Stimulated activated CD4-positive, alpha-beta T cell treated with anti-CD3 and anti-CD28 coated beads, Interleukin-4, amount 100 ng/mL, for 1 hour (primary cell): ENCODE data around the gene IER5L.
"Not testable (repeated sequence)": the region's sequence is repeated elsewhere in the genome, so short reads cannot be mapped to it uniquely, and the experiment has no call there.

Experiments used
- DNase-seq: peaks from one replicate; pipeline ENCODE4 v3.0.0-alpha.2; 2020

The IER5L gene

GRCh38 chr9:129138144-129138462 is 40.0 kb downstream of the IER5L start:
- no peak for DNase-seq

DNA sequence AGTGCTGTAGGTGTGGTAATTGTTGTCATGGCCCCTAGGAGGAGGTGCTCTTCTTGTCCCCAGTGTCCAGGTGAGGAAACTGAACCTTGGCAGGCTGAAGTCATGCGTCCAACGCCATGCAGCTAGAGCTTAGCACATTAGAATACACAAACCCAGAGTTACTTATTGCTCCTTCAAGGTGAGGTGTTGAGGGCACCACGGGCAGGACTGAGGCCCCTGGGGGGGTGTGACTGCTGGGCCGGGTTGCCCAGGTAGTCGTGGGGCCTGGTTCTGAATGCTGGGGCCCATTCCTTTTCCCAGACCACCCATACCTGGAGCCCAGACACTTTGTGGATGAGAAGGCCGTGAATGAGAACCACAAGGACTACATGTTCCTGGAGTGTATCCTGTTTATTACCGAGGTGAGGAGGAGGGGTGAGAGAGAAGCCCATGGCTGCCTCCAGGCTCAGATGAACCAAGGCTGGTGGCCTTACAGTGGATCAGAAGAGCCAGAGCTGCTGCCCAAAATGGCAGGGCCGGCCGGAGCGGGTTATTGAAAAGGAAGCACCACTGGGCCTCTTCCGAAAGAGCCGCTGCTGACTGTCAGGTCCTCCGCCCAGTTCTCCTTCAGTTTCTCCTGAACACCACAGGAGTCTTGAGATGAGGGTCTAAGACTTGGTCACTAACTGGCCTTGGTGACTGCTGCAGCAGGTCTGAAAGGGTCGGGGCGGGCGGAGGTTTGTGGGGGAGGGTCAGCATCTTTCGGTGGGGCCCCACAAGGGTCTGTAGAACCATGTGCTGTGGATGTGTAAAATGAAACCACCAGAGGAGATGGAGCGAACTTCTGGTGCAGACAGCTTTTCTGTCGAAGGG is 40.5 kb downstream of the IER5L start:
- DNase-seq = no peak

- no peak for DNase-seq
Observed at GRCh38 chr9:129136446-129137035, 41.5 kb downstream of the IER5L start.

DNA sequence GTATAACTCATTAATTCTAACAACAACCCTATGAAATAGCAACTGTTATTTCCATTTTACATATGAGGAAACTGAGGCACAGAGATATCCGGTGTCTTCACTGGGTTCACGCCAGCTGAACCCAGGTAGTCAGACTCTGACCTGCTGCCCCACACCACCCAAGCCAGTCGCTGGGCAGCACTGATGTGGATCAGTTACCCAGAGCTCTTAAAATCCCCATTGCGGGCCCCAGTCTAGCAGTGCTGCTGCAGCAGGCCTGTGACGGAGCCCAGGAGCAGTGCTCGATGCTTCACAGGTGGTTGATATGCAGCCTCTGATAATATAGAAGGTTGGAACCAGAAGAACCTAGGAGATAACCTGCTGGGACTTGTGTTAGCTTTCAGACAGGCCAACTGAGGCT is 42.6 kb downstream of the IER5L start:
- DNase-seq = no peak

DNA sequence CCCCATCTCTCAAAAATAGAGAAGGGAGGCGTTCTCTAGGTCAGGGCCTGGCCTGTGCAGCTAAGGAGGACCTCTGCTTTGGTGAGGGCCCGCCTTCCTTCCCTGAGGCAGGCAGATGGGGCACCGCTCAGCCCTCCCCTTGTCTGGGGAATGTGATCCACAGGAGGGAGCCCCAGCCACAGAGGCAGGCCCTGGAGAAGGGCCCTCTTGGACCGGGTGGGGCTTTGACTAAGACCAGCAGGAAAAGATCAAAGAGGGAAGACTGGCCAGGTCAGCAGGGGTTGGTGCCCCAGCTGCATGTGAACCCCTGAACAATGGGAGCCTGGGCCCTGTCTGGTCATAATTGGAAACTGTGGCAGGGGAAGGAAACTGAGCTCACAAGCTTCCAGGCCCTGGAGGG is 45.0 kb downstream of the IER5L start:
- no peak for DNase-seq

DNA sequence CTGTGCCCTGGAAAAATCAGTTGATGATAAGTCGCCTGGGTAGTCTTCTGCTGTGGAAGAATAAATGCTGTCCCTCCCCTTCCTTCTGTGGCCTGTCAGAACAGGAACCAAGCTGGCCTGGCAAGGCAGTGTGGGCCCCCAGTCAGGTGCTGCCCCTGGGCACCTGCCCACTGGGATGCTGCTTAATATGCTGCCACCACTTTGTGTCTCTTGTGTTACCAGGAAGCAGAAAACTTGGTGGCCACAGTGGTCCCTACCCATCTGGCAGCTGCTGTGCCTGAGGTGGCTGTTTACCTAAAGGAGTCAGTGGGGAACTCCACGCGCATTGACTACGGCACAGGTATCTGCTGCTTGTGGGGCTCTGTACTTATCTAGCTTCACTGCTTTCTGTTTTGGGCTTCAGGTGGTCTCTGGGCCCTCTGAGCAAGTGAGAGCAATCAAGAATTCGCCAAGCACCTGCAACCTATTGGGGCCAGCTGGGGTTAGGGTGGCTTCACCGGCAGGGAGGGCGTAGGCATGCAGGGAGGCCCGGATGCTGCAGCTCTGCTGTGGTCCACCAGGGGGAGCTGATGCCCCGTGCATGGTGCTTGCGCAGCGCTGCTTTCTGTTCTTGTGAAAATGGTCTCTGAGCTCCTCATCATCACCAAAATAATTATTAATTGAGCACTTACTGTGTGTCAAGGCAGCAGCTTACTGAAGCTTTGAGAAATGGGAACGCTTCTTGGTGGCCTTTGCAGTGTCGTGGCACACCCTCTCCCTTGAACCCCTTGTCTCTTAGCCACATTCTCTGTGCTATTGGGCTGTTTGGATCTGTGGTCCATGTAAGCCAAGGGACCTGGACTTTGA is 46.5 kb downstream of the IER5L start:
- DNase-seq = peak; percentile 85

DNA sequence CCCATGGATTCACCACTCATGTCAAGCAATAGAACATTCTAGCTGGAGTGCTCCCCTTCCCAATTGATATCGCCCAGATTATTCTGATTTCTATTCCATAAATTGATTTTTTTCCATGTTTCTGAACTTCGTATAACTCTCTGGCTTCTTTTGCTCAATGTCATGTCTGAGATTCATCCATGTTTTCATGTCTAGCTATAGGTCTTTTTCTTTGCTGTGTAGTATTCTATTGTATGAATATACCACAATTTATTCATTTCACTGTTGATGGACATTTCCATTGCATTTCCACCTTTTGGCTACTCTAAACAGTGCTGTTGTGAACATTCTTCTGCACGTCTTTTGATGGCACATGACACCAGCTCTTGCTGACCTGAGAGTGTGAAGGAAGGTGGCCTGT is 47.3 kb downstream of the IER5L start:
- DNase-seq = no peak

DNA sequence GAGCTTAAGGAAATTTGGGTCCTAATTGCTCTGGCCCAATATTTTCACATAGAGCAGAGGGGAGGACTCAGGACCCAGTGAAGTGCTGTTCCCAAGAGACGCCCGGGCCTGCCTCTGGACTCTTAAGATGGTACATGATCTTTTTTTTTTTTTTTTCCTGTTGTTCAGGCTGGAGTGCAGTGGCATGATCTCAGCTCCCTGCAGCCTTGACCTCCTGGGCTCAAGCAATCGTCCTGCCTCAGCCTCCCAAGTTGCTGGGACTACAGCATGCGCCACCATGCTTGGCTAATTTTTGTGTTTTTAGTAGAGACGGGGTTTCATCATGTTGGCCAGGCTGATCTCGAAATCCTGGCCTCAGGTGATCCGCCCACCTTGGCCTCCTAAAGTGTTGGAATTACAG is 47.8 kb downstream of the IER5L start:
- DNase-seq = not testable (repeated sequence)

DNA sequence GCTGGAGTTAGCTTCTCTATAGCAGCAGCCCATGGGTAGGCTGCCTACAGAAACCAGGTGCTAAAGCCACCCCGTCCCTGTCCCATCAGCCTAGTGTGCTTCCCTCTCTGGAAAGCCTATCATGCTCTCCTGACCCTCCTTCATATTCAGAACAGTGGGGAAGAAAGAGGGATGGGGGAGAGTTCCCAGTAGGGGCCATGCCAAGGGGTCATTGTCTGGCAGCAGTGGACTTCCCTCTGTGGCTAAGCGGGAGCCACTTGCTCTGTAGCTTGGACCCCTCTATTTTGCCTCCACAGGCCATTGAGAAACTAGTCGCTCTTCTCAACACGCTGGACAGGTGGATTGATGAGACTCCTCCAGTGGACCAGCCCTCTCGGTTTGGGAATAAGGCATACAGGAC is 49.4 kb downstream of the IER5L start:
- no peak for DNase-seq

DNA sequence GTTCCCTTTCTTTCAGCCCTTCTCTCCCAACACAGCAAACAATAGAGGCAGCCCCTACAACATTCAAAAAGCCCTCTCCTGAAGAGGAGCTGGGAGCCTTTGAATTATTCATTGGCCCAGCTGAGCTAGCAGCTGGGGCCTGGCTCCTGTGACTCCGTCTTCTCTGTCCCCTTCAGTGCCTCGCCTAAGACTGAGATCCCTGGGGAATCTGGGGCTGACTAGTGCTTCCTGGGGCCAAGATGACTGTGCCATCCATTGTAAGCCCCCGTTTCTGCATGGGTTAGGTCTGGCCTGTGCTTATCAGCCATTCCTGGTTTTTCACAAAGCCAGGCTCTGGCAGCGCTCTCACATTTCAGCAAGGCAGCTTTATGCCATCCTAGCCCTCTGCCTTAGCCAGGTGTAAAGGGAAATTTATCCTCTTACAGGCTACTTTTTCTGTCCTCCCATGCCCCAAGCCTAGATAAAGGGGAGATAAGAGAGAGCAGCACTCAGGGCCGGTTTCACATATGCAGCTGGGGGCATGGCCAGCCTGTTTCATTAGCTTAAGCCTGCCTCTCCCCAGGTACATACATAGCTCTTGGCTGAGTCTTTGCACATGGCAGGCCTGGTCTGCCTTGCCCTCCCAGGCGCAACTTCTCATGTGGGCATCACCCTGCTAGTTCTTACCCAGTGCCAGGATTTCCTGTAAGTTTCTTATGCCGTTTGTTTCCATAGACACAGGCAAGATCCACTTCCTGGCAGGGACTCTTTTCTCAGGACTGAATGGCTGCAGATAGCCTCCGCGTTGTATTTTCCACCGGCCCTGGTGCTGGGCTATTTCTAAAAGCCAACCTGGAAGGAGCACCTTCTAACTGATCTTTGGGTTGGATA is 51.1 kb downstream of the IER5L start:
- DNase-seq = no peak
